T-helper 22 cell (primary cell): ENCODE results near the gene TTC39A.
"Not testable (repeated sequence)": the region's sequence is repeated elsewhere in the genome, so short reads cannot be mapped to it uniquely, and the experiment has no call there.

ENCODE experiments used
- DNase-seq: peaks from one replicate; pipeline ENCODE4 v3.0.0-alpha.2; 2020; ENCODE audit warnings: low read depth

TTC39A gene

DNA sequence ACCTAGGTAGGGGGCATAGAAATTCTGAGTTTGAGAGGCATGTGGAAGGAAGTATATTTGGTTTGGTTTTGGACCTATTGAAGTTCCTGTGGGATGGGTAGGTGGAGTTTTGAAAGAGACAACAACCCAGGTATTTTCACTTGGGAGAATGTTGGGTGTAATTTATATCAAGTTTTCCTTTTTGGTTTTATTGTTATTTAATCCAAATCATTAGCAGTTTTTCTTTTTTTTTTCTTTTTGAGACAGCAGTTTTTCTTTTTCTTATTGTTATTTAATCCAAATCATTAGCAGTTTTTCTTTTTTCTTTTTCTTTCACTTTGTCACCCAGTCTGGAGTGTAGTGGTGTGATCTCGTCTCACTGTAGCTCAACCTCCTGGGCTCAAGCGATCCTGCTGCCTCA is 64.2 kb downstream of the TTC39A start:
- no peak for DNase-seq

DNA sequence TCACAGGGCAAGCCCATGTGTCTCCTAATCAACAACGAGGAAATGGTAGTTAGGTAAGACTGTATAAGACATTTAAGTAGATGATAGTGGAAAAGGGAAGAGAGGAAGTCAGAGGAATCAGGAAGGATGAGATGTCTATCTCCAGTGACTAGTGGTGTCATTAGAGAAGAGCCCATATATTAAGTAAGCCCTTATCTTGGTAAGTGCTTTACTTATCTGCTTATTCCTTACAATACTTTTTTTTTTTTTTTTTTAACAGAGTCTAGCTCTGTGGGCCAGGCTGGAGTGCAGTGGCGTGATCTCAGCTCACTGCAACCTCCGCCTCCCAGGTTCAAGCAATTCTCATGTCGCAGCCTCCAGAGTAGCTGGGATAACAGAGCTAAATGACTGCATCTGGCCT is 64.7 kb downstream of the TTC39A start:
- DNase-seq = no peak

DNA sequence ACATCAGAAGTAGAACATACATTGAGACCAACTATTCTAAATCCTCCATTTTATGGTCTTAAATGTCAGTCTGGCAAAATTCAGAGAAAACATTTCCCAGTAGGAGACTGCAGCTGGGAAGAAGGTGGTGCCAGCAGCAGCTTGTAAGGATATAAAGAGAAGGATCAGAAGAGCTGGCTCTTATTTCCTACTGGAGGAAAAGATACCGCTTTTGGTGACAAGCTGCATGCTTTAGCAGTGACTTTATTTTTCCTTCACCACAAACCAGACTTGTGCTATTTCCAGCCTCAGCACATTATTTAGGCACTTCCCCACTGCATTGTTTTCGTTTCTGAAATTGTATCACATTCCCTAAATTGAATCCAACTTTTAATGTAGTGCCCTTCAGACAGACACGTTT is 65.9 kb downstream of the TTC39A start:
- DNase-seq = no peak

DNA sequence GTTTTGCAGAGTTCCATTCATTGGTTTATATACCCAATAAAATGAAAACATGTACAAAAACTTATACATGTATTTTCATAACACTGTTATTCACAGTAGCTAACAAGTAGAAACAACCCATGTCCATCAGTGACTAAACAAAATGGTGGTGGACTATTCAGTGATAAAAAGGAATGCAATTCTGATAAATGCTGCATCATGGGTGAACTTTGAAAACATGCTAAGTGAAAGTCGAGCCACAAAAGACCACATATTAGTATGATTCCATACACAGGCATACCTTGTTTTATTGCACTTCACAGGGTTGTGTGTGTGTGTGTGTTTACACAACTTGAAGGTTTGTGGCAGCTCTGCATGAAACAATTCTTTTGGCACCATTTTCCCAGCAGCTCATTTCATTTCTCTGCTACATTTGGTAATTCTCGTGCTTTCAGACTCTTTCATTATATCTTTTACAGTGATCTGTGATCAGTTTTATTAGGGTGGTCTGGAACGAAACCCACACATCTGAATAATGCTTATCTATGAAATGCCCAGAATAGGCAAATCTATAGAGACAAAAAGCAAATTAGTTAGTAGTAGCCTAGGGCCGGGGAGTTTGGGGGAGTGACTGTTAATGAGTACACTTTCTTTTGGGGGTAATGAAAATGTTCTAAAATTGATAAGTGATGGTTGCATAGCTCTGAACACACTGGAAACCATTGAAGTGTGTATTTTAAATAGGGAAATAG is 67.0 kb downstream of the TTC39A start:
- DNase-seq = no peak

DNA sequence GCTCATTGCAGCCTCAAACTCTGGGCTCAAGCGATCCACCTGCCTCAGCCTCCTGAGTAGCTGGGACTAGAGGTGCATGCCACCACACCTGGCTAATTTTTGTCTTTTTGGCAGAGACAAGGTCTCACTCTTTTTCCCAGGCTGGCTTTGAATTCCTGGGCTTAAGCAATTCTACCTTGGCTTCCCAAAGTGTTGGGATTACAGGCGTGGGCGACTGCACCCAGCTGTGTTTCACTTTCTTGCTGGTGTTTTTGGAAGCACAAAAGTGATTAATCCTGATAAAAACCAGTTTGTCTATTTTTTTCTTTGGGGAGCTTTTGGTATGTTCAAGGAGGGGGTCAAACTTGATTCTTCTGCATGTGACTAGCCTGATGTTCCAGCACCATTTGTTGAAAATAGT is 75.0 kb downstream of the TTC39A start:
- no peak for DNase-seq

DNA sequence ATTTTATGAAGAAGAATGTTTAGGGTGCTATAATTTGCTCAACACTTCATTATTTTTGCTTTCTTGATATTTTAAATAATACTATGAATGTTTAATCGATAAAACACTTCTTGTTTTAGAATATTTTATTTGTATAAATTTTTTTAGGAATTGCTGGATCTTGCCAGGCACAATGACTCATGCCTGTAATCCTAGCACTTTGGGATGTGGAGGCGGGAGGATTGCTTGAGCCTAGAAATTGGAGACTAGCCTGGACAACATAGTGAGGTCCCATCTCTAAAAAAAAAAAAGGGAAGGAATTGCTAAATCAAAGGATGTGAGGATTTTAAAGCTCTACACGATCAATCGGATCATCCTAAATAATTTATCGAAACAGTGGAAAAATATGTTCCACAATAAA is 76.7 kb downstream of the TTC39A start:
- no peak for DNase-seq

DNA sequence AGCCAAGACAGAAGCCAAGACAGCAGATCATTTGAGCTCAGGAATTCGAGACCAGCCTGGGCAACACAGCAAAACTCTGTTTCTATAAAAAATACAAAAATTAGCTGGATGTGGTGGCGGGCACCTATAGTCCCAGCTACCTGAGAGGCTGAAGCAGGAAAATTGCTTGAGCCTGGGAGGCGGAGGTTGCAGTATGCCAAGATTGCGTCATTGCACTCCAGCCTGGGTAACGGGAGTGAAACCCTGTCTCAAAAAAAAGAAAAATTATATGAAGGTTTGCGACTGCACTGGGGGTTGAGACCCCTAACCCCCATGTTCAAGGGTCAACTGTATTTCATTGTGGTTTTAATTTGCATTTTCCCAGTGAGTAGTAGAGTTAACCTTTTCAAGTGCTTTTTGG is 78.0 kb downstream of the TTC39A start:
- no peak for DNase-seq

DNA sequence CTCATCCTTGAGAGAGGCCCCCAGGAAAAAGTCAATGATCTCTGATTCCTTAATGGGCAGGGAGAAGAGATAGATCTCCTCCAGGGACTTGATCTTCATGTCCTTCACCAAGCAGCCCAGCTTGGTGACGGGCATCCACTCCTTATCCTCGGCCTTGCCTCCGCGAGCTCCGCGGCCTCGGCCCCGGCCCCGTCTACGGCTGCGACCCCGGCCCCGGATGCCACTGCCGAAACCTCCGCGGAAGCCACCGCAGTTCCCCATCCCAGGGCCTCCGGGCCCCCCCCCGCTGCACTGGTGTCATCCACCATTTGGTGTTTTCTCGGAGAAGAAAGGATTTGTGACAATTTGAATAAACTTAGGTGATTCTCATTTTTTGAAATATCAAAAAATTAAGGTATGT is 79.2 kb downstream of the TTC39A start:
- DNase-seq = not testable (repeated sequence)

DNA sequence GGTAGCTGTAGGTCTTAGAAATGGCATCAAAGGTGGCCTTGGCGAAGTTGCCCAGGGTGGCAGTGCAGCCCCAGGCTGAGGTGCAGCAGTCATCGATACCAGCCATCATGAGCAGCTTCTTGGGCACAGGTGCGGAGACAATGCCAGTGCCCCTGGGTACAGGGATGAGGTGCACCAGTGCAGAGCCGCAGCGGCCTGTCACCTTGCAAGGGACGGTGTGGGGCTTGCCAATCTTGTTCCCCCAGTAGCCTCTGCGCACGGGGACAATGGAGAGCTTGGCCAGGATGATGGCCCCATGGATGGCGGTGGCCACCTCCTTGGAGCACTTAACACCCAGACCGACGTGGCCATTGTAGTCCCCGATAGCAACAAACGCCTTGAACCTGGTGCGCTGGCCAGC is 79.6 kb downstream of the TTC39A start:
- not testable (repeated sequence) for DNase-seq

DNA sequence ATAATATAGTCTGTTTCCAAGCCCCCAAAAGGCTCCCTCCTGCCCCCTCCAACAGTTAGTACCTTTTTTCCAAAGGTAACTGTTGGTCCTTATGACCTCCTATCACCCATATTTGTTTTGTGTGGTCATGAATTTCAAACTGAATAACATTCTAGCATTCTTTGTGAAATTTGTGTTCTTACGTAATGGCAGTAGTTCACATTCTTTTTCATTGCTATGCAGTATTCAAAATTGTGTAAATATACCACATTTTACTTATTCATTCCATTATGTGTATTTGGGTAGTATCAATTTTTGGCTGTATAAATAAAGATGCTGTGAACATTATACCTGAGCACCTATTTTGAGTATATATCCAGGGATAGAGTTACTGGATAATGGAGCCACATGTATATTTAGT is 80.9 kb downstream of the TTC39A start:
- no peak for DNase-seq

DNA sequence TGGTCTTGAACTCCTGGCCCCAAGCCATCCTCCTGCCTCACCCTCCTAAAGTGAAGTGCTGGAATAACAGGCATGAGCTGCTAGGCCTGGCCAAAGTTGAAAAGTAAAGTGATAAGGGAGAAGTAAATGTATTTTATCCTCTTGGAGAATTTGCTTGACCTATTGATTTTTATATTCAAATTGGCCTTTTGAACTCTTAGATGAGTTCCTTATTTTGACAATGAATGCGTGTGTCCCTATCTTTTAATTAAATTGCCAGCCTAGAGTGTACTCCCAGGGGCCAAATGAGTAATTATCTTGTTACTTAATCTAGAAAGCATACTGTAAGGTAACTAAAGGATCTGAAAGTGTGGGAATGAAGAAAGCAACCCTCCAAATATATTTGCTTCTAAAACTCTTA is 82.9 kb downstream of the TTC39A start:
- DNase-seq = no peak

DNA sequence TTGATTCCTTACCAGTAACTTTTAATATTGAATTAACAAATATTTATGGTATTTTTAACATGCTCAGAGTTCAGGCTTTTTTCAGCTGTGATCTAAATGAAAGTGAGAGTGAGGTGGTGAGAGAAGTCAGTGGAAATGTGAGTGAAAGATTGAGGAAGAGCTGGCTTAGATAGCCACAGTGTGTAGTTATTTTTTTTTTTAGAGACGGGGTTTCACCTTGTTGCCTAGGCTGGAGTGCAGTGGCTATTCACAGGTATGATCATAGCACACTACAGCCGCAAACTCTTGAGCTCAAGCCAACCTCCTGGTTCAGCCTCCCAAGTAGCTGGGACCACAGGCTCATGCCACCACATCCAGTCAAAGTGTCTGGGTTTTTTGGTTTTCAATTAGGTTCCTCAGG is 83.3 kb downstream of the TTC39A start:
- no peak for DNase-seq

DNA sequence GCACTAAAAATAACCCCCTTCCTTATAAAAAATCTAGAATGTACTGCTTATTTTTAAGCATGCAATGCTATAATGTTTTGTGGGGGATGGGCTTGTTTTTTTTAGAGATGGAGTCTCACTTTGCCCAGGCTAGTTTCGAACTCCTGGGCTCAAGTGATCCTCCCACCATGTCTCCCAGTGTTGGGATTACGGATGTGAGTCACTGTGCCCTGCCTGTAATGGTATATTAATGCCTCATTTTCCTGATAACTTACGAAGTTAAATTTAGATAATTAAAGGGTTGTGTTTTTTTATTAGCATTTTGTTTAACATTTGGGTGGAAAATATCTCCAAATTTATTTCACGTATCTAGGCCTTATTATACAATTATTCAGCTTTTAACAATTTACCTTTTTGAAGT is 87.8 kb downstream of the TTC39A start:
- no peak for DNase-seq

DNA sequence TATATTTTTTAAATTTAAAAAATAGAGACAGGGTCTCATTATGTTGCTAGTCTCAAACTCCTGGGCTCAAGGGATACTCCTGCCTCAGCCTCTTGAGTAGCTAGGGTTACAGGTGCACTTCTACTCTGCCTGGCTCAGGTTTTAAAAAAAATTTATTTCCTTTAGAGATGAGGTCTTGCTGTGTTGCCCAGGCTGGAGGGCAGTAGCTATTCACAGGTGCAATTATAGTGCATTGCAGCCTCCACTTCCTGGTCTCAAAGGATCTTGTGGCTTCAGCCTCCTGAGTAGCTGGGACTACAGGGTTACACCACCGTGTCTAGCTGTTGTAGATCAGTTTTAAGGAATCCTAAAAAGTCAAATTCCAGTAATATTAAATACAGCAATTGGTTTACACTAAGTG is 89.2 kb downstream of the TTC39A start:
- DNase-seq = no peak

DNA sequence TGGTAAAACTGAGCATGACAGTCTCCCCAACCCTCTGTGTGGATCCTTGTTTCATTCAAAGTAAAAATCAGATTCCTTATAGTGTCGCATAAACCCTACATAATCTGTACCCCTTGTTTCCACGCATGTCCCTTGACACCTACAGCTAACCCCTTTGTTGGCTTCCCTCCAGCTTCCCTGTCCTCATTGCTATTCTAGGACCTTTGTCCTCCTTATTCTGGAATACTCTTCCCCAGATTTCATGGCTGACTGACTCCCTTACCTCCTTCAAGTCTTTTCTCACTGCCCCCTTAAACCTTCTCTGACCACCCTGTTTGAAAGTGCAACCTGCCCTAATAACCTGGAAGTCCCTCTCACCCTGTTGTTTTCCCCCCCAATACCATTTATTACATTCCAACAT is 90.3 kb downstream of the TTC39A start:
- no peak for DNase-seq

DNA sequence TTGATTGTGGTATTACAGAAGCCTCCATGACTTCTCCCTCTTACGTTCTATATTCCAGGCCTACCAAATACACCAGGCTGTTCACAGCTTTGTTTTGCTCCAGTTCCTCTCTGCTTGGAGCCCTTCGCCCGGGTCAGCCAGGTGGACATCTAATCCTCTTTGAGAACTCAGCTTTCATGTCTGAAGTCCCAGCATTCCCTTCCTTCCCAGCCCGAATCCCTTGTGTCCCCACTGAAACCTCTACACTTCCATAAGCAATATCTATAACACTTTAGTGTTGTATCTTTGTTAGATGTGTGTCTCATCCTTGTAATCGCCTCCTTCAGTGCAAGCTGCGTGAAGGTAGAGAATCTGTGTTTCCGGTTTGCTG is 92.3 kb downstream of the TTC39A start:
- no peak for DNase-seq

DNA sequence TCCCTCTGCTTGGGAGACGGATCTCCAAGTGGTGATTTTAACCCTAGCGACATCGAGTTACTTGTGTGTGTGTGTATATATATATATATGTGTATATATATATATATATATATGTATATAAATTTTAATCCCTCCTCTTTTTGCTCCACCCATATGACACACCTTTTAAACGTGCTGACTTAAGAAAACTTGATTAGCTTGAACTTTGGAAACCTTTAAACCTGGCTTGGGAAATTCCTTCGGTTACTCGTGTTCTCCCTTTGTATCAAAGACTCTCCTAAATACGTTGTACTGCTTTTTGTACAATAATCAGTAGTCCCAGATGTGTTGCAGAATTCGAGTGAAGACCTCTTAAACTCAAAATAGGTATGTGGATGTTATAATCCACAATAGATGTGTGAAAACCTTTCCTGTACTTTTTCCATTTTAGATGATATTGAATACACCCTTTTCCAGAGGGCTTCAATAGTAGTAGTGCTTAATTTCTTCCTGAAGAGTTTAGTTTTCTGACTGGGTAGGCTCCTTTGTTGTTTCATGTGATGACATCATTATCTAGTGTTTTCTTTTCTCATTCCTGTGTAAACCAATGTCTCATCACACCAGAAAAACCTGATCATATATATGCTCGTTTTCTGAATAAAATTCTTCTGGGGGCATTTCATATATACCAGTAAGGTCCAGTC is 92.9 kb downstream of the TTC39A start:
- no peak for DNase-seq
